ENCODE data around the gene ATP5F1D. TPM values are rescaled to one million over a fixed set of nuclear protein-coding genes. Genes with fewer than 3 reads are reported as not detected.
A peak's percentile ranks its signal among the peaks of the same experiment; 100 is the strongest.

ATP5F1D gene
- total and polyA plus RNA-seq, 2 of the 13 experiments (the other 11 are each of a cell fraction or from before 2014, with no cell fraction given): 39.4 to 78.7 TPM

GRCh38 chr19:1289686-1290025 is 48.1 kb downstream of the ATP5F1D start (continued):
- no peak for TF ChIP-seq ZNF704 (CRISPR knock-in tag; IDR thresholded peaks at IDR 0.05; ENCODE audit: borderline replicate concordance)
- TF ChIP-seq, protein P1, sequence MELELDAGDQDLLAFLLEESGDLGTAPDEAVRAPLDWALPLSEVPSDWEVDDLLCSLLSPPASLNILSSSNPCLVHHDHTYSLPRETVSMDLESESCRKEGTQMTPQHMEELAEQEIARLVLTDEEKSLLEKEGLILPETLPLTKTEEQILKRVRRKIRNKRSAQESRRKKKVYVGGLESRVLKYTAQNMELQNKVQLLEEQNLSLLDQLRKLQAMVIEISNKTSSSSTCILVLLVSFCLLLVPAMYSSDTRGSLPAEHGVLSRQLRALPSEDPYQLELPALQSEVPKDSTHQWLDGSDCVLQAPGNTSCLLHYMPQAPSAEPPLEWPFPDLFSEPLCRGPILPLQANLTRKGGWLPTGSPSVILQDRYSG (CRISPR knock-in tag; IDR thresholded peaks at IDR 0.05): no peak

DNA sequence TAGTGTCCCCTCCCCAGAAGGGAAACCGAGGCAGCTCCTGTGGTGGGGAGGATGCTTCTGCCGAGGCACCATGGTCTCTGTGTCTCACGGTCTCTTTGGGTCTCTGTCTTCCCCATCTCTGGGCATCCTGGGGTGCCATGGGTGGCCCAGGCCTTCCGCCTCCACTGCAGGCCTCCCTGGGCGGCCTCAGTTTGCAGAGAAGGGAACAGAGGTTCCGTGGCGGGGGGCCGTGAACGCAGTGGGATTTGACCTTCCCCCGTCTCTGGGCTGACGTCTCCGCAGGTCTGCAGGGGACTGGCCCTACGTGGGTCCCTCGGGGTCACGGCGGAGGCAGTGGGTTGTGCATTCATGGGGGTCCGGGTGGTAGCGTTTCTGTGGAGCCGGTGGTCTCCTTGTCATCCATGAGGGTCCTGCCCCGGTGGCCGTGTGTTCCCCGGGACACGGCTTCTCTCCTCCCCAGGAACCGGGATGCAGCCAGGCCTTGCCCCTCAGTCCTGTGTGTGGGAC is 48.7 kb downstream of the ATP5F1D start:
- 43% methylated on average over 11 of the region's 24 CpGs for WGBS (ENCODE audit: low lambda C conversion rate)
- H3K4me1 ChIP-seq (ENCODE audit: insufficient read depth, low read length): peaks cover 61% of the 10 kb centered on the region
- peak overlapping the region; percentile 91 for H3K27ac ChIP-seq (ENCODE audit: extremely low read length, insufficient read depth, low read length)
- FAIRE-seq (no peak), ATAC-seq (no peak), DNase-seq (ENCODE audit: low spot score) (no peak)
- peak overlapping the region; percentile 76 for H3K9ac ChIP-seq (ENCODE audit: insufficient read depth, low read depth, low read length)
- peaks cover 50% of the 10 kb centered on the region for H3K79me2 ChIP-seq (ENCODE audit: insufficient read depth, low read length)
- BruUV-seq (replicated peaks): TSS peak; percentile 88
- no peaks in the 10 kb centered on the region for H3K9me3 ChIP-seq (ENCODE audit: low read length)
- intact Hi-C loops (cut with micrococcal nuclease; ENCODE audit: unreplicated experiment) (no loop called here), in situ Hi-C loops (cut with HindIII; ENCODE audit: extremely low pct_ligation_motif_present, low pct_unique_long_range_greater_than_20kb) (no loop called here)
- H2AFZ ChIP-seq (ENCODE audit: low read length): no peak overlapping the region
- ChIA-PET POLR2A (interaction anchor here (0.7 to 1.8 kb wide), 11 partner anchors 12 to 84 kb away, joined by 3 to 15 read pairs (median 5); partner anchors contain the start of genes CIRBP and FAM174C), CTCF (ENCODE audit: low intra/inter-chr PET ratio, low total read pairs) (no interaction called here)
- no peaks in the 10 kb centered on the region for H4K20me1 ChIP-seq (ENCODE audit: insufficient read depth, low read length)
- no peaks in the 10 kb centered on the region; a peak in 1 of 5 replicates for H3K27me3 ChIP-seq (ENCODE audit: control insufficient read depth in 1 of 2, insufficient read depth in 2 of 2, low read length in 2 of 2)
- H3K4me3 ChIP-seq (replicated peaks in 1 of 3; ENCODE audit: insufficient read depth in 1 of 3, low read depth in 2 of 3, low read length in 3 of 3): peak overlapping the region; percentile 61 to 75 (median 63); a peak in 5 of 6 replicates
- peaks cover 0 to 3% of the 10 kb centered on the region in 2 experiments; a peak in 1 of 5 replicates for H3K36me3 ChIP-seq (replicated peaks in 1 of 2; ENCODE audit: control insufficient read depth in 1 of 2, insufficient read depth in 2 of 2, low read length in 2 of 2)
- peak overlapping the region; percentile 89 for H3K4me2 ChIP-seq (ENCODE audit: low read depth, low read length)
- TF ChIP-seq SNAPC4 (CRISPR knock-in tag; IDR thresholded peaks at IDR 0.05) (0 out of 2 replicates have a peak, but pooled peaks have one; percentile 6), GATA4 (IDR thresholded peaks at IDR 0.05; ENCODE audit: borderline replicate concordance, low read depth) (0 out of 2 replicates have a peak, but pooled peaks have one; percentile 6), ARNT2 (CRISPR knock-in tag; IDR thresholded peaks at IDR 0.05; ENCODE audit: low read depth) (no peak), ATF2 (CRISPR knock-in tag; IDR thresholded peaks at IDR 0.05) (0 out of 2 replicates have a peak, but pooled peaks have one; percentile 3), ZC3H4 (CRISPR knock-in tag; IDR thresholded peaks at IDR 0.05; ENCODE audit: borderline replicate concordance) (0 out of 2 replicates have a peak, but pooled peaks have one; percentile 54), SIN3B (IDR thresholded peaks at IDR 0.05; ENCODE audit: low read length) (no peak), CAMTA2 (CRISPR knock-in tag; IDR thresholded peaks at IDR 0.05; ENCODE audit: borderline replicate concordance) (0 out of 2 replicates have a peak, but pooled peaks have one; percentile 1), SP4 (CRISPR knock-in tag; IDR thresholded peaks at IDR 0.05) (peak; percentile 12; the same call in 1 of the 2 replicates)
- TF ChIP-seq, protein P2, sequence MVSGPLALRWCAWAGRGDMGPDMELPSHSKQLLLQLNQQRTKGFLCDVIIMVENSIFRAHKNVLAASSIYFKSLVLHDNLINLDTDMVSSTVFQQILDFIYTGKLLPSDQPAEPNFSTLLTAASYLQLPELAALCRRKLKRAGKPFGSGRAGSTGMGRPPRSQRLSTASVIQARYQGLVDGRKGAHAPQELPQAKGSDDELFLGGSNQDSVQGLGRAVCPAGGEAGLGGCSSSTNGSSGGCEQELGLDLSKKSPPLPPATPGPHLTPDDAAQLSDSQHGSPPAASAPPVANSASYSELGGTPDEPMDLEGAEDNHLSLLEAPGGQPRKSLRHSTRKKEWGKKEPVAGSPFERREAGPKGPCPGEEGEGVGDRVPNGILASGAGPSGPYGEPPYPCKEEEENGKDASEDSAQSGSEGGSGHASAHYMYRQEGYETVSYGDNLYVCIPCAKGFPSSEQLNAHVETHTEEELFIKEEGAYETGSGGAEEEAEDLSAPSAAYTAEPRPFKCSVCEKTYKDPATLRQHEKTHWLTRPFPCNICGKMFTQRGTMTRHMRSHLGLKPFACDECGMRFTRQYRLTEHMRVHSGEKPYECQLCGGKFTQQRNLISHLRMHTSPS (CRISPR knock-in tag; IDR thresholded peaks at IDR 0.05; ENCODE audit: low read depth): no peak

All from HepG2 (cell line).